ENCODE data around the gene SIGLEC11.

GRCh38 chr19:49927526-49928264, 33.3 kb downstream of the SIGLEC11 start:
- no peak for TF ChIP-seq CTCF (conservative IDR thresholded peaks at IDR 0.05; ENCODE audit: low read depth, low read length)
- no peak for TF ChIP-seq EZH2 (IDR thresholded peaks at IDR 0.05; ENCODE audit: borderline replicate concordance, low read depth, low read length, poor library complexity, severe bottlenecking)
